Endometrial microvascular endothelial cells (primary cell): ENCODE results near the gene ERFE. TPM values are rescaled to one million over a fixed set of nuclear protein-coding genes. Genes with fewer than 3 reads are reported as not detected.

Experiments
- in situ Hi-C: cut with HindIII; loops from 2 replicates; pipeline ENCODE4 v1.10.0; 2017; ENCODE audit warnings: low sequenced_read_pairs, low pct_unique_long_range_greater_than_20kb; ENCODE audit errors: inconsistent ontology term
- total RNA-seq: library from RNA; depleted of rRNA; stranded (reverse); fragments of >200 nt; gene quantifications from one replicate; pipeline ENCODE4 v1.2.3, GENCODE V29; 2015; ENCODE audit errors: inconsistent ontology term

Gene ERFE
- total RNA-seq, 1 donor from 2014 or later, result not detected

- in situ Hi-C loops, result no loop called here
These were observed 21.8 kb upstream of the ERFE start for GRCh38 chr2:238136820-238137537.

- in situ Hi-C loops, result no loop called here
These were observed 20.9 kb upstream of the ERFE start for GRCh38 chr2:238137885-238138284.

GRCh38 chr2:238138331-238139195 is 20.2 kb upstream of the ERFE start, which contains the start of gene KLHL30:
TSS of gene KLHL30 (plus strand) at chr2:238138668. CDS start at chr2:238140755, 2,087 bp downstream.
- in situ Hi-C loops, result no loop called here

- in situ Hi-C loops, result no loop called here
These were observed 19.4 kb upstream of the ERFE start for GRCh38 chr2:238139196-238140039.

- in situ Hi-C loops, result no loop called here
These were observed 18.7 kb upstream of the ERFE start for GRCh38 chr2:238140040-238140439.

- in situ Hi-C loops, result no loop called here
These were observed 17.8 kb upstream of the ERFE start for GRCh38 chr2:238140721-238141540.

GRCh38 chr2:238141541-238142318 is 17.0 kb upstream of the ERFE start:
- in situ Hi-C loops, result no loop called here

GRCh38 chr2:238142382-238143205 is 16.2 kb upstream of the ERFE start:
- in situ Hi-C loops, result no loop called here

GRCh38 chr2:238143239-238143951 is 15.4 kb upstream of the ERFE start:
- in situ Hi-C loops, result no loop called here

- in situ Hi-C loops, result no loop called here
These were observed 14.5 kb upstream of the ERFE start for GRCh38 chr2:238144262-238144661.

- in situ Hi-C loops, result no loop called here
These were observed 13.7 kb upstream of the ERFE start for GRCh38 chr2:238145046-238145445.

GRCh38 chr2:238145851-238146250 is 12.9 kb upstream of the ERFE start:
- in situ Hi-C loops, result no loop called here

- in situ Hi-C loops, result no loop called here
These were observed 11.8 kb upstream of the ERFE start for GRCh38 chr2:238146884-238147544.

GRCh38 chr2:238148981-238149380 is 9.8 kb upstream of the ERFE start:
- in situ Hi-C loops, result no loop called here

GRCh38 chr2:238149841-238150572 is 8.8 kb upstream of the ERFE start:
- in situ Hi-C loops, result no loop called here
